Measurements from ENCODE around the gene SYT2.
A peak's percentile ranks its signal among the peaks of the same experiment; 100 is the strongest.
"Not testable (repeated sequence)": the region's sequence is repeated elsewhere in the genome, so short reads cannot be mapped to it uniquely, and the experiment has no call there.

The SYT2 gene

DNA sequence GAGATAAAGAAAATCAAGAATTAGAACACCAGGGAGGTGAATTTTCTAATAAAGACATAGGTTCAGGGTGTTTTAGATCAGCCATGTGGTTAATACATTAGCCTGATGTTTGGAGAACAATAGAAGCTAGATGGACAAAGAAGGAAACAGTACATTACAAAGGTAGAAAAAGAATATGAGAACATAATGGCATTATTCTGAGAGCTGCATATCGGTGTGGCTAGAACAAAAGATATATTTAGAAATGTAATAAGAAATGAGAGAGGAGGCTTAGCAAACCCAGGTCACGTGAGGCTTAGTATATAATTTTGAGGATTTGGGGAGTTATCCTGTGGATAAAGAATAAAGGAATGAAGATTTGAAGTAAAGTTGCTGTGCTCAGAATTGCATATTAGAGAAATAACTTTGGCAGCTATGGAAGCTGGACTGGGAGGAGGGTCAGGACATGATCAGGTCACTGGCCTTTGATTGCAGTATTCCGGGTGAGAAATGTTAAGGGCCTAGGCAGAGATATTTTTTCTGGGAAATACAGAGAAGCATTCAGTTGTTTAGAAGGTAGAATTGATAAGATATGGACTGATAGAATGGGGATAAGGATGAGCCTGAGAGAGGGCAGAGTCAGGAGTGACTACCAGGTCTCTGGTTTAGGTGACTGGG lies 164.5 kb downstream of the SYT2 start:
- not testable (repeated sequence) for DNase-seq (ENCODE audit: low read depth)

DNA sequence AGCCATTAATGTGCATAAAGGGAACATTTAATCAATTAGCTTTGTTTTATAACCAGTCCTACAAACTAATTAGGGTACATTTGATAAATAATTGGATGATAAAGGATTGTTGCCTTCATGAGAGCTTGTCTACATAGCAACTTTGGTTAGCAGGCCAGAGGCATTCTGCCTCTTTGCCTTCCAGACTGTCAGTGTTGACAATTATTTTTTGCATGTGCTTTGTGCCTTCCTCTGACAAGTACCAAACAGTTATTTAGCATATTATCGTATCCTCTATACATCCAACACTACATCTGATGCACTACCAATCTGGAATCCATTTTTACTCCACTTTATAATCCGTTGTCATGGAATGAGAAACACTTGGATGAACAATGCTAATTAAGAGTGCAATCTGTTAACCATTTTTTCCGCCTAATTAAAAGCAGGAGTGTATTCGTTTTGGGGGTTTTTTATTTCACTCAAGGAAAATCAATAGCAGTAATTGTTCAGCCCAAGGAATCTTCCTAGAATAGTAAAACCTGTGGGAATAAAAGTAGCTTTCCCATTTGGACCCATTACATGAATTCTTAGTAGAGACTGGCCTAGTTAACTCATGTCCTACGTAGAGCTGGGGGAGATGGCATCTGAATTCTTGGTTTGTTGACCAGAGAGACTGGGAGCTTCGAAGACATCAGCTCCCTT lies 165.3 kb downstream of the SYT2 start:
- DNase-seq (ENCODE audit: low read depth), result not testable (repeated sequence)

DNA sequence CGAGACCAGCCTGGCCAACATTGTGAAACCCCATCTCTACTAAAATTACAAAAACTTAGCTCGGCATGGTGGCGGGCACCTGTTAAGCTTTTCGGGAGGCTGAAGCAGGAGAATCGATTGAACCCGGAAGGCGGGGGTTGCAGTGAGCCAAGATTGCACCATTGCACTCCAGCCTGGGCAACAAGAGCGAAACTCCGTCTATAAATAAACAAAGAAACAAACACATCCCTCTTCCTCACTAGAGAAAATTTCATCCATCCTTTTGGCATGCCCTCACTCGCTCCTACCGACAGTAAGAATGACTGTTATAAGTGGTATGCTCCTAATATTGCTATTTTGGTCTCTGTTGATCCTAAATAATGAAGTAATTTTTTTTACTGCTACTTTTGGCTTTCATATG lies 166.7 kb downstream of the SYT2 start:
- peak; percentile 90 for DNase-seq (ENCODE audit: low read depth)

DNA sequence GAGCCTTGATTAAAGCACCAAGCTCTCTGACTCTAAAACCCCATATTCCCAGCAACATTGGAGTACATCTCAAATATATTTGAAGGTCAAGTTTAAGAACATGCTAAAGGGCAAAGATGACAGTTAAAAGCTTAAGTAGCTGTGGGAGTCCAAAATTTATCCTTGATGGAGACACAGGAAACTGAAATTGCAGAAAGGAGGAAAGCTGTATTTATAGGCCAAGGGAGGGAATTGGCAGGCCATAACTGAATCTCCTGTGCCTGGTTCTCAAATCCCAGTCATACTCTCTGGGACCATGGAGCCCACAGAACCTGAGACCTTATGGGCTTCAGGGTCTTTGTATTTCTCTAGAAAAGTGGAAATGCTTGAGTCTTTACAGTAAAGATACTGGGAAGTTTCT lies 167.8 kb downstream of the SYT2 start:
- not testable (repeated sequence) for DNase-seq (ENCODE audit: low read depth)

DNA sequence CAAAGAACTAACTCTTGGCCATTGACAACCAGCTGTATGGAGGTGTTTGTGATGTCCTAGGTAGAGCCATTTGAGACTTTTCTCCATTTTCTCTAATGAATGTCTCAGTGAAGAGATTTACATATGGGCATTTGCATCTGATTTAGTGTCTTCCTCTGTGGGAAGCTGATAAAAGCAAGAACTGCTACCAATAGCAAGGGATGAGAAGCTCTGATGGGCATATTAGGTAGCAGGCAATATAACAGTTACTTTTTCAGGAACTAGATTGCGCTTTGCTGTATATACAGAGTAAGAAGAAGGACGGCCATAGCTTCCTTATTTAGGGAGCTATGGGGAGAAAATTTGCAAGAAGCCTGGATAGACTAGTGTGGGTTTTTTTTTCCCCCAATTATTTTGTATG lies 169.4 kb downstream of the SYT2 start:
- not testable (repeated sequence) for DNase-seq (ENCODE audit: low read depth)
